ENCODE data around the gene ZBTB38.

DNA sequence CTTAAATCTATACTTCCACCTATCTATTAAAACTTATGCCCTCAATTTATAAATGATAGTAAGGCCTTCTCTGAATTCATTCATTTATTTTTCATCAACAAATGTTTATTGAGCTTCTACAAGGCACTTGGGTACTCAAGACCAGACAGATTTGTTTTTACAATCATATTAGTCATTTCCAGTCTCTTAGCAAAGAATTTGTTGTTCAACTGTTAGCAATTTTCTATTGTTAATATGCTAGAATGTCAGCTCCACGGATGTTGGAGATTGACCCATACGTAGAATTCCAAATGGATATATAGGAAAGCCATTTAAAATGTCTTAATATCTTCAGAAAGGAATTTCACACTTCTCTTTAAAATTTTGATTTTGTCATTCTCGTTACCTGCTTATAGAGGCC is 36.7 kb downstream of the ZBTB38 start:
- TF ChIP-seq CTCF (IDR thresholded peaks at IDR 0.05; ENCODE audit: insufficient read depth, low read length) (no peak), GABPA (IDR thresholded peaks at IDR 0.05; ENCODE audit: low read depth) (no peak), REST (IDR thresholded peaks at IDR 0.05; ENCODE audit: insufficient replicate concordance, low read depth) (no peak), POLR2AphosphoS5 (IDR thresholded peaks at IDR 0.05; ENCODE audit: low read depth) (no peak)
